Chondrocyte (in vitro differentiated cells): ENCODE data around the gene SPDL1. TPM values are rescaled to one million over a fixed set of nuclear protein-coding genes. Genes with fewer than 3 reads are reported as not detected.

Experiments used
- DNase-seq: peaks from one replicate; pipeline ENCODE4 v3.0.0; 2021; ENCODE audit warnings: mixed read lengths, low spot score
- H3K27ac Mint-ChIP-seq: one replicate; pipeline ENCODE4 v1.8.0; 2021; ENCODE audit warnings: mild to moderate bottlenecking, moderate library complexity, mixed read lengths; ENCODE audit not compliant: unreplicated experiment
- H3K27me3 Mint-ChIP-seq: 2 replicates; pipeline ENCODE4 v1.8.0; 2021; ENCODE audit warnings: low read depth, mixed read lengths
- H3K36me3 Mint-ChIP-seq: 2 replicates; pipeline ENCODE4 v1.8.0; 2021; ENCODE audit warnings: low read depth, mixed read lengths
- H3K4me1 Mint-ChIP-seq: 2 replicates; pipeline ENCODE4 v1.8.0; 2021; ENCODE audit warnings: low read depth, mild to moderate bottlenecking, mixed read lengths
- H3K4me3 Mint-ChIP-seq: one replicate; pipeline ENCODE4 v1.8.0; 2021; ENCODE audit warnings: mild to moderate bottlenecking, moderate library complexity, mixed read lengths; ENCODE audit not compliant: unreplicated experiment
- H3K9me3 Mint-ChIP-seq: 2 replicates; pipeline ENCODE4 v1.8.0; 2021; ENCODE audit warnings: low read depth, mixed read lengths
- total RNA-seq: library from RNA; stranded (reverse); gene quantifications from 3 replicates; pipeline ENCODE4 v1.2.1, GENCODE V29; 2021
- TF ChIP-seq, protein P1 (sequence below): fragments of 200-600 bp; sonication (generic); IDR thresholded peaks from 2 replicates; pipeline ENCODE4 v1.5.0; 2021; ENCODE audit warnings: antibody characterized with exemption, mild to moderate bottlenecking, moderate library complexity

Gene SPDL1
- total RNA-seq, 1 donor from 2014 or later, result 22.3 TPM

DNA sequence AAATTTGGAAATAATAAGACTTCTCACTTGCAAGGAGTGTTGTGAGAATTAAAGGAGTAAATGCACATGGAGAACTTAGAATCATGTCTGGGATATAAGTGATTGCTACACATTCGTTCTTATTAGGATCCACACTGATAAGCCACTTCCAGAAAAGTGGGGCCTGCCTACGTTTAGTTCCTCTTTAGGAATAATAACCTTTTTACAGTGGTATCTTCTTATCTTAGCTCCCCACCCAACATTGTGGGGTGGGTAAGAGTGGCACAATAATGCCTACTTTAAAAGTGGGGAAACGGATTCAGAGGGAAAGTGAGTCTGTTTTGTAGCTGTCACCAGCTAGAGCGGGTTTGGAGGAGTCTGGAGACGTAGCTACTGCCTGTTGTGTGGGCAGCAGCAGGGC, 69.5 kb downstream of the SPDL1 start:
- peaks cover 17% of the 10 kb centered on the region for H3K4me1 Mint-ChIP-seq

More for the DNA sequence above, 69.5 kb downstream of the SPDL1 start:
- Mint-ChIP-seq H3K36me3 (no peaks in the 10 kb centered on the region), H3K9me3 (no peaks in the 10 kb centered on the region), H3K4me3 (no peak overlapping the region), H3K27me3 (no peaks in the 10 kb centered on the region), H3K27ac (no peak overlapping the region)
- TF ChIP-seq, protein P1, sequence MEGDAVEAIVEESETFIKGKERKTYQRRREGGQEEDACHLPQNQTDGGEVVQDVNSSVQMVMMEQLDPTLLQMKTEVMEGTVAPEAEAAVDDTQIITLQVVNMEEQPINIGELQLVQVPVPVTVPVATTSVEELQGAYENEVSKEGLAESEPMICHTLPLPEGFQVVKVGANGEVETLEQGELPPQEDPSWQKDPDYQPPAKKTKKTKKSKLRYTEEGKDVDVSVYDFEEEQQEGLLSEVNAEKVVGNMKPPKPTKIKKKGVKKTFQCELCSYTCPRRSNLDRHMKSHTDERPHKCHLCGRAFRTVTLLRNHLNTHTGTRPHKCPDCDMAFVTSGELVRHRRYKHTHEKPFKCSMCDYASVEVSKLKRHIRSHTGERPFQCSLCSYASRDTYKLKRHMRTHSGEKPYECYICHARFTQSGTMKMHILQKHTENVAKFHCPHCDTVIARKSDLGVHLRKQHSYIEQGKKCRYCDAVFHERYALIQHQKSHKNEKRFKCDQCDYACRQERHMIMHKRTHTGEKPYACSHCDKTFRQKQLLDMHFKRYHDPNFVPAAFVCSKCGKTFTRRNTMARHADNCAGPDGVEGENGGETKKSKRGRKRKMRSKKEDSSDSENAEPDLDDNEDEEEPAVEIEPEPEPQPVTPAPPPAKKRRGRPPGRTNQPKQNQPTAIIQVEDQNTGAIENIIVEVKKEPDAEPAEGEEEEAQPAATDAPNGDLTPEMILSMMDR, result no peak
- DNase-seq, result no peak

Other genes with a start within 250 kb of the SPDL1 start
- gene DOCK2, start 53.5 kb downstream of the SPDL1 start, total RNA-seq, result 2.0 to 11.8 TPM (median 3.1 TPM) in 3 replicates